Erythroblast (primary cell): Measurements from ENCODE around the gene PLCH2.

ENCODE experiments used
- GATA1 ChIP-seq: IDR thresholded peaks from 2 replicates; pipeline ENCODE4 v1.6.1; 2011; ENCODE audit warnings: low read depth, mild to moderate bottlenecking, control low read depth, low read length, moderate library complexity
- POLR2A ChIP-seq: IDR thresholded peaks from 2 replicates; pipeline ENCODE4 v1.6.1; 2011; ENCODE audit warnings: mild to moderate bottlenecking, low read length

GRCh38 chr1:2530513-2531361, 54.6 kb downstream of the PLCH2 start:
- TF ChIP-seq POLR2A = no peak
- TF ChIP-seq GATA1 = no peak
